Stomach (tissue), 4 donors: ENCODE results near the gene MEIOC.

ENCODE experiments used
- POLR2A ChIP-seq, 4 donors: fragments of 450-650 bp; IDR thresholded peaks; one replicate each; pipeline ENCODE4 v1.6.1; 2016; ENCODE audit warnings: antibody characterized with exemption in 4 of 4, control low read depth in 2 of 4, mild to moderate bottlenecking in 1 of 4, moderate library complexity in 1 of 4
- TF ChIP-seq, protein P1 (sequence below), 7 experiments: fragments of 450-650 bp in 4 of 7; fragments of 200-600 bp in 3 of 7; sonication (generic) in 3 of 7; IDR thresholded peaks; one replicate each; pipeline ENCODE4 v1.5.1; 2016 to 2019; ENCODE audit warnings: antibody characterized with exemption in 7 of 7, control low read depth in 2 of 7, mild to moderate bottlenecking in 1 of 7

DNA sequence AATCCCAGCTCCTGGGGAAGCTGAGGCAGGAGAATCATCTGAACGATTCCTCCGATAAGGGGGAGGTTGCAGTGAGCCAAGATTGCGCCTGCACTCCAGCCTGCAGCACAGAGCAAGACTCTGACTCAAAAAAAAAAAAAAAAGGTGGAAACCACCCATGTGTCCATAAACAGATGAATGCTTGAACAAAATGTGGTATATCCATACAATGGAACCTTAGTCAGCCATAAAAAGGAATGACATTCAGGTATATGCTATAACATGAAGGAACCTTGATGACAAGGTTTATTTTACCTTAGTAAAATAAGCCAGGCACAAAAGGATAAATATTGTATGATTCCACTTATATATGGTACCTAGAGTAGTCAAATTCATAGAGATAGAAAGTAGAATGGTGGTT lies 2.9 kb upstream of the MEIOC start:
- TF ChIP-seq, protein P1, sequence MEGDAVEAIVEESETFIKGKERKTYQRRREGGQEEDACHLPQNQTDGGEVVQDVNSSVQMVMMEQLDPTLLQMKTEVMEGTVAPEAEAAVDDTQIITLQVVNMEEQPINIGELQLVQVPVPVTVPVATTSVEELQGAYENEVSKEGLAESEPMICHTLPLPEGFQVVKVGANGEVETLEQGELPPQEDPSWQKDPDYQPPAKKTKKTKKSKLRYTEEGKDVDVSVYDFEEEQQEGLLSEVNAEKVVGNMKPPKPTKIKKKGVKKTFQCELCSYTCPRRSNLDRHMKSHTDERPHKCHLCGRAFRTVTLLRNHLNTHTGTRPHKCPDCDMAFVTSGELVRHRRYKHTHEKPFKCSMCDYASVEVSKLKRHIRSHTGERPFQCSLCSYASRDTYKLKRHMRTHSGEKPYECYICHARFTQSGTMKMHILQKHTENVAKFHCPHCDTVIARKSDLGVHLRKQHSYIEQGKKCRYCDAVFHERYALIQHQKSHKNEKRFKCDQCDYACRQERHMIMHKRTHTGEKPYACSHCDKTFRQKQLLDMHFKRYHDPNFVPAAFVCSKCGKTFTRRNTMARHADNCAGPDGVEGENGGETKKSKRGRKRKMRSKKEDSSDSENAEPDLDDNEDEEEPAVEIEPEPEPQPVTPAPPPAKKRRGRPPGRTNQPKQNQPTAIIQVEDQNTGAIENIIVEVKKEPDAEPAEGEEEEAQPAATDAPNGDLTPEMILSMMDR (IDR thresholded peaks at IDR 0.05) = no peak
- TF ChIP-seq POLR2A (IDR thresholded peaks at IDR 0.05) = no peak
